Measurements from ENCODE around the gene NRROS.
A peak's percentile ranks its signal among the peaks of the same experiment; 100 is the strongest.

NRROS gene

DNA sequence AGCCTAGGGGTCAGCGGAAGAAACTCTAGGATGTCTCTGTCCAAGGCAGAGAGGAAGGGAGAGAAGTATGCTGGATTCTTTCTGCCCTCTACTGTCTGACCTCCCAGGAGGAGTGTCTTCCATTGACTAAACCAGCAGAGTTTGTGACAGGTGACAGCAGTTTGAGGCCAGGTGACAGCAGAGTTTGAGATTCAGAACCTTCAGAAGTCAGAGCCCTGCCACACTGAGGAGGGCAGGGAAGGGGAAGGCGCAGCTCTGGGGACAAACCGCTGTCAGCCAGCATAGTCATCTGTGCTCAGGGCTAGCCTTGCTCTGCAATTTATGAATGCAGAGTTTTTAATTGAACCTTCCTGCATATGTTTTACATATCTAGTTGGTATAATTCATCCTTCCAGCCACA is 12.3 kb downstream of the NRROS start:
- DNase-seq, result no peak

DNA sequence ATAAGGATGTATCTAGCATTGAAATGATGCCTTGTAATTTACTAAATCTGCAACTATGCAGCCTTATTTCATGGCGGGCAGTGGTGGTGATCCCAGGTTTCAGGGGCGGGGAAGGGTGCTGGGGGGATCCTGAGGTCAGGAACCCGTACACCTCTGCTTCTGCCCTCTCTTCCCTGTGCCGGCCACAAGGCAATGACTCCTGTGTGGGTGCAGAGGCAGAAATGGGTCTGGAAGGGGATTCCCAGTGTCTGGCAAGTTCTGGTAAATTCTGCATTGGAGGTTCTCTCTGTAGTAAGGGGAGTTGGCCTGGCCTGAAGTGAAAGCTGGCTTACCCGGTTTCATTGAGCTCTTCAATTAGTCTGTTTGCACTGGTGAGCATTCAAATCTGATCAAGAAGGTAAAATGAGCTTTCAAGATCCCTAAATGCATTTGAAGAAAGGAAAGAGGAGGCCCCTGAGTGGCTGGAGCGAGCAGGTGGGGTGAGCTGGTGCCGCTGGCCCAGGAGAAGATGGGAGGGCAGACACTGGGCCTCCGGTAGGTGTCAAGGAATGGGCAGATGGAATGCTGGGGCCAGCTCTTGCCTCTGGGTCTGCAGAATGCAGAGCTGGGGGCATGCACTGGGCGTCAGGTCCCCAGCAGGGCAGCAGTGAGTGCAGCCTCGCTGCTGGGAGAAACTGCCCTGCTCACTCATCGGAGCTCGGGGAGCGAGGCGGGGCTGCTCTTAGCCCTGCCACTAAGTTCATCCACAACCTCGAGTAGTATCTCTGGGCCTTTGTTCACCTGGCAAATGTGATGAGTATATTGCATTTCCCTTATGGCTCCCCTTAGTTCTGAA is 13.7 kb downstream of the NRROS start:
- no peak for DNase-seq

DNA sequence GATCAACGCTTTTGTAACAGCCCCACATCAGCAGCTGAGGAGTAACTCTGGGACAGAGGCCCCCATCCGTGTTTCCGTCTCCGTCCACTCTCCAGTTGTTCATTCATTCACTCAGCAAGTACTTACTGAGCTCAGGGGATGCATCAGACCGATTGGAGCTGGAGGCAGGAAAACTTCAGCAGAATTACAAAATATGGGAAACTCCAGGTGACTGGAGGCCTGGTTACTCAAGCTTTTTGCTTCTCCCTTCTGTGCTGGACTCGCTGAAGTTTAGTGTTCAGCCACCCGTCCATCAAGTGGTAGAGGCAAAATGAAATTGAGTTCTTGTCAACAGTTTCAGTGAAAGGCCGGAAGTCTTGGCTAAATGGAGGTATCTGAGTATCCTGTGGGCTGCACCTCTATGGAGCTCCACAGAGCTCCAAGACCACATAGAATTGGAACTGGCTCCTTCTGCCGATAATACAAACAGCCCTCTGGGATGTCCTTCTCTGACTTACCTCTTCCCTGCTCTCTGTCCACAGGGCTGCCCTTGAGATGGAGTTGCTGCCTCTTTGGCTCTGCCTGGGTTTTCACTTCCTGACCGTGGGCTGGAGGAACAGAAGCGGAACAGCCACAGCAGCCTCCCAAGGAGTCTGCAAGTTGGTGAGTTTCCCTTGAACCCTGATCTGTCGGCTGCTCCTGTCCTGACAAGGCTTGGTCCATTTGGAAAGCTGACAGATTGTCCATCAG is 14.7 kb downstream of the NRROS start:
- no peak for DNase-seq

DNA sequence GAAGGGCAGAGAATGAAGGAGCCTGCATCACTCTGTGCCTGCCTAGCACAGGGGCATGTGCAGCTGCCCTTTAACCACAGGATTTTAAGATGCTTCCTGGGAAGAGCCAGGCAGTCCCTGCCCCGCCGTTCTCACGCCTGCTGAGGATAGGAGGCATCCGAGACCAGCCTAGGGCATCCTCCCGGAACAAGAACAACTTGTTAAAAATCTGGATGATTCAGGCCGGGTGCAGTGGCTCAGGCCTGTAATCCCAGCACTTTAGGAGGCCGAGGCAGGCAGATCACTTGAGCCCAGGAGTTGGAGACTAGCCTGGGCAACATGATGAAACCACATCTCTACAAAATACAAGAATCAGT is 15.2 kb downstream of the NRROS start:
- DNase-seq, result no peak

DNA sequence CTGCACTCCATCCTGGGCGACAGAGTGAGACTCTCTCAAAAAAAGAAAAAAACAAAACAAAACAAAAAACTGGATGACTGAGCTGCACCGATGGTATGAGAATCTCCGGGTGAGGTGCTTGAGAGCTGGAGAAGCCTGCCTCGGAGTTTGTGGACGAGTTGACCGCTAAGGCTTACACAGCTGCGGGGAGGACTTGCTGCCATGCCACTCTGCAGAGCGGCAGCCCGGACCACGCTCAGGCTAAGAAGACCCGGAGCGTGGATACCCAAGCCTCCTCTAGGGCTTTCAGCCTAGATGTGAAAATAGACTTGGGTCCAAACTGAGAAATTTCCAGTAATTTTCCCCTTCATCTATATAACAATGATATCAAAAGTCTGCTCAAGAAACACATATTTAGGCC is 16.0 kb downstream of the NRROS start:
- no peak for DNase-seq

DNA sequence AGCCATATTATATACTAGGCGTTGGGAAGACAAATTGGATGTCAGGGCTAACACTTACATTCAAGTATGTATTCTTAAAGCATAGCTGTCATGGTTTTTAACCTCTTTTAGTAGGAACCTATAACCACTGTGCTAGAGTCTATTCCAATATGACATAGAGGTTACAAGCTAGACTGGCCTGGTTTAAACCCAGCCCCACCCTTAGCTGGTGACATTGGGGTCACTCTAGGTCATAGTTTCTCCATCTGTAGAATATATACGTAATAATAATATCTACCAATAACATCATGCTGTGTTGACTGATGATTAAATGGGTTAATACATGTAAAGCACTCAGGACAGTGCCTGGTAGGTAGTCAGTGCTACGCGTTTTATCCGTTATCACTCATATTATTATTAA is 16.7 kb downstream of the NRROS start:
- DNase-seq, result no peak

DNA sequence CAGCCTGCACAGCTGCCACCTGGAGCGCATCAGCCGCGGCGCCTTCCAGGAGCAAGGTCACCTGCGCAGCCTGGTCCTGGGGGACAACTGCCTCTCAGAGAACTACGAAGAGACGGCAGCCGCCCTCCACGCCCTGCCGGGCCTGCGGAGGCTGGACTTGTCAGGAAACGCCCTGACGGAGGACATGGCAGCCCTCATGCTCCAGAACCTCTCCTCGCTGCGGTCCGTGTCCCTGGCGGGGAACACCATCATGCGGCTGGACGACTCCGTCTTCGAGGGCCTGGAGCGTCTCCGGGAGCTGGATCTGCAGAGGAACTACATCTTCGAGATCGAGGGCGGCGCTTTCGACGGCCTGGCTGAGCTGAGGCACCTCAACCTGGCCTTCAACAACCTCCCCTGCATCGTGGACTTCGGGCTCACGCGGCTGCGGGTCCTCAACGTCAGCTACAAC is 20.4 kb downstream of the NRROS start:
- no peak for DNase-seq

DNA sequence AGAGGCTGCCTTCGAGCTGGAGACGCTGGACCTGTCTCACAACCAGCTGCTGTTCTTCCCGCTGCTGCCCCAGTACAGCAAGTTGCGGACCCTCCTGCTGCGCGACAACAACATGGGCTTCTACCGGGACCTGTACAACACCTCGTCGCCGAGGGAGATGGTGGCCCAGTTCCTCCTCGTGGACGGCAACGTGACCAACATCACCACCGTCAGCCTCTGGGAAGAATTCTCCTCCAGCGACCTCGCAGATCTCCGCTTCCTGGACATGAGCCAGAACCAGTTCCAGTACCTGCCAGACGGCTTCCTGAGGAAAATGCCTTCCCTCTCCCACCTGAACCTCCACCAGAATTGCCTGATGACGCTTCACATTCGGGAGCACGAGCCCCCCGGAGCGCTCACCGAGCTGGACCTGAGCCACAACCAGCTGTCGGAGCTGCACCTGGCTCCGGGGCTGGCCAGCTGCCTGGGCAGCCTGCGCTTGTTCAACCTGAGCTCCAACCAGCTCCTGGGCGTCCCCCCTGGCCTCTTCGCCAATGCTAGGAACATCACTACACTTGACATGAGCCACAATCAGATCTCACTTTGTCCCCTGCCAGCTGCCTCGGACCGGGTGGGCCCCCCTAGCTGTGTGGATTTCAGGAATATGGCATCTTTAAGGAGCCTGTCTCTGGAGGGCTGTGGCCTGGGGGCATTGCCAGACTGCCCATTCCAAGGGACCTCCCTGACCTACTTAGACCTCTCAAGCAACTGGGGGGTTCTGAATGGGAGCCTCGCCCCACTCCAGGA is 21.1 kb downstream of the NRROS start:
- no peak for DNase-seq

DNA sequence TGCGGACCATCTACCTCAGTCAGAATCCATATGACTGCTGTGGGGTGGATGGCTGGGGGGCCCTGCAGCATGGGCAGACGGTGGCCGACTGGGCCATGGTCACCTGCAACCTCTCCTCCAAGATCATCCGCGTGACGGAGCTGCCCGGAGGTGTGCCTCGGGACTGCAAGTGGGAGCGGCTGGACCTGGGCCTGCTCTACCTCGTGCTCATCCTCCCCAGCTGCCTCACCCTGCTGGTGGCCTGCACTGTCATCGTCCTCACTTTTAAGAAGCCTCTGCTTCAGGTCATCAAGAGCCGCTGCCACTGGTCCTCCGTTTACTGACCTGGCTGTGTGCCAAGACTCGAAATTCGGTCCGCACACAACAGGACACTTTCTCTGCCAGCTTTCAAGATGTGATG is 21.9 kb downstream of the NRROS start:
- DNase-seq, result no peak

DNA sequence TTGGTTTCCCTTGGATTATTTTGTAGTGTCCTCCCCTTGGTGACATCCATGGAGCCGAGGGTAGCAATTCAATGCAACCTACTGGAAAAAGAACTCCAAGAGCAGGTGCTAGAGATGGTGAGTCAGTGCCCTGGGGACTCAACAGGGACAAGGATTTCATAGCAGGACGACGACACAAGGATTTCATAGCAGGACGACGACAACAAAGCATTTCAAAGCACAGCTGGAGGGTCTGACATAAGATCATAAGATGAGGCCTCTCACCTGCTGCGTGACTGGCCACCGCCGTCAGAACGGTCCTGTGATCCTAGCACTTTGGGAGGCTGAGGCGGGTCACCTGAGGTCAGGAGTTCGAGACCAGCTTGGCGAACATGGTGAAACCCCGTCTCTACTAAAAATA is 22.5 kb downstream of the NRROS start:
- no peak for DNase-seq

DNA sequence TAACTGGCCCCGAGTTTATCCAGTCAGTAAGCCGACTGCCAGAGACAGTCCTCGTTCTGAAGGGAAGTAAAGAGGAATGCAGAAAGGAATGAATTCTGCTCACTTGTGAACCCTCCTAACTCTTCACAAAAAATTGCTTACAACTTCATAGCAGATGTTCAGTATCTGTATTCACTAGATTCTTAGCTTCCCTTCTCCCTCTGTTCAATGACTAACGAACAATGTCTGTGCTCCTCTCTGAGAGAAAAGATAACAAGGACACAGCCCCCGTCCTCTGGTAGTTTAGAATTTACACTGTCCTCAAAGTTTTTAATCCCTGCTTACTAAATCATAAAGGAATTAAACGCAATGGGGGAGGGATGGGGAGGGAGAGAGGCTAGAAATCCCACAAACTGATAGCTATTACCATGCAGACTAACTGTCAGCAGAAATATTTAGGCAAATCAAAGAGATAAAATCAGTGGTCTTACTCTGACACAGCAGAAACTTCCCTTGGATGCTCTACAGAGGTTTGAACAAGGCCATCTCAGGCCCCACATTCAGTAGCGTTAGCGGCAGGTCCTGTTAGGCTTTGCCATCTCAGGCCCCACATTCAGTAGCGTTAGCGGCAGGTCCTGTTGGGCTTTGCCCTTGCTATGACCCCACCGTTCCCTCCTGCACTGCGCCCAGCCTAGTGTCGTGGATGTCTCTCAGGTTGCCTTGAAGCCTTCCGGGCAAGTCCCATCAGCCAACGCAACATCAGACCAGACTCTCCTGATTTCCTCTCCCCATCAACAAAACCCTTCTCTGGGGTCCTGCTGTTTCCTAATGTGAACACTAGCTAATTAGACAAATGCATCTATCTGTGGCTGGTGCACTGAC is 23.4 kb downstream of the NRROS start:
- DNase-seq, result no peak

DNA sequence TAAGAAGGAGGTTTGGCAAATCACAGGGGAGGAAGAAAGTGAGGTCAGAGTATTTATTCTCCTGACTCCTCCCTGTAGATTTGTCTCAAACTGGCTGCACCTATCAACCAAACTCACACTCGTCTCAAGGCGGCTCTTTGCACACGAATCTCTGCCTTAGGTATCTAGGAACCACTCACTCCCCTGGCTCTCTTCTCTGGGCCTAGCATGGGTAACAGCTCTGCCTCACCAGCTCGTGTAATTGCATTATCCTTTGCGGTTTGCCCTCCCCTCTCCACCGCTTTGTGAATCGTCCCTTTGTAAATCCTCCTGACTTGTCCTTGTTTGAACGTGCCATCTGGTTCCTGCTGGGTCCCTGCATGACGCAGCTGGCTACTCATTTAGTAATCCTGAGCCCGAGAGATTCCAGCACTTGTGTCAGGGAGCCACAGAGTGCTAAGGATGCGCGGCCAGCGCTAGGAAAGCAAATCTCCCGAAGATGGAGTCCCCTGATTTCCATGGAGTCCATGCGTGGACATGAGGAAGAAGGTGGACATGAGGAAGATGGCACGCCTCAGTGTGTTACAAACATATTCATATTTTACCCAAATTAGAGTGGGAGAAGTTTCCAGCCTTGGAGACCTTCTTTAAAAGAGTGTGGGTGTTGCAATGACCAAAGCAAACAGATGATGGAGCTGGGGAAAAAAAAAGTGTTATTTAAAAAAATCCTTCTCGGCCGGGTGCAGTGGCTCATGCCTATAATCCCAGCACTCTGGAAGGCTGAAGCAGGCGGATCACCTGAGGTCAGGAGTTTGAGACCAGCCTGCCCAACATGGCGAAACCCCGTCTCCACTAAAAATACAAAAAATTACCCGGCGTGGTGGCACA is 26.7 kb downstream of the NRROS start:
- no peak for DNase-seq

DNA sequence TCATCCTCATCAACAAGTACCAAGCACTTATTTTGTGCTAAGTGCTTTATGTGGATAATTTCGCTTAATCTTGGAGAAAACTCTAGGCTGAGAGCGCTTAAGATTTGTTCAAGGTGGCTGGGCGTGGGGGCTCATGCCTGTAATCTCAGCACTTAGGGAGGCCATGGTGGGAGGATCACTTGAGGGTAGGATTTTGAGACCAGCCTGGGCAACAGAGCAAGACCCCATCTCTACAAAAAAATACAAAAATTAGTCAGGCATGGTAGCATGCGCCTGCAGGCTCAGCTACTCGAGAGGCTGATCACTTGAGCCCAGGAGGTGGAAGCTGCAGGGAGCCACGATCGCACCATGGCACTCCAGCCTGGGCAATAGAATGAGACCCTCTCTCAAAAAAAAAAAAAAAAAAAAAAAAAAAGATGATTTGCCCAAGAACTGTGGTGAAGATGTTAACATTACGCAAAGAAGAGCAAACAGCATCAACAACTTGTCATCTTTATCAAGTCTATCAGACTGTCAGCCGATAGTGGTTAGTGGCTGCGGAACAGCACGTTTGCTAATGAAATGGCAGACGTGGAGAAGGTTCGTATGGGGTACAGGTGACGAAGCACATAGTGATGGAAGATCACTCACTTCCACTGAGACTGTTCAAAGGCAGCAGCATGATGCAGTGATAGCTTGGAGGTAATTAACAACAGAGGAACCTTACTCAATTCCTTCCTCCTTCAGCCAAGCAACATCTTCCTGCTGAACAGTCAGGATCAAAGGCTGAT is 27.7 kb downstream of the NRROS start:
- no peak for DNase-seq

DNA sequence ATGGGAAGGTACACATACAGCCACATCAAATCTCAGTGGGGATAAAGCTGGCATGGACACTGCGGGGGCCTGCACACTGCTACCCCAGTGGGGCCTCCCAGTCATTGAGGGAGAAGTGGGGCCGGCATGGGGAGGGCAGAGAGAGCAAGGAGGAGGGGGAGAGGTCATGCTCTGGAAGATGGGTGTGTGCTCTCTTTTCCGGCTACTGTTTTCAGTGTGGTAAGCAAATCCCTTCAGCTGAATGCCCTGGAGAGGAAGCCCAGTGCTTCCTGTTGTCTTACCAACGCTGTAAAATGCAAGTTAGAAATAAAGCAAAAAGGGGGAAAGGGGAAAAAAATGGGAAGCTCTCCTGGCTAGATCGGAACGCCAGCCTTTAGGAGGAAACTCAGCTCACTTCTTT is 30.8 kb downstream of the NRROS start:
- no peak for DNase-seq

DNA sequence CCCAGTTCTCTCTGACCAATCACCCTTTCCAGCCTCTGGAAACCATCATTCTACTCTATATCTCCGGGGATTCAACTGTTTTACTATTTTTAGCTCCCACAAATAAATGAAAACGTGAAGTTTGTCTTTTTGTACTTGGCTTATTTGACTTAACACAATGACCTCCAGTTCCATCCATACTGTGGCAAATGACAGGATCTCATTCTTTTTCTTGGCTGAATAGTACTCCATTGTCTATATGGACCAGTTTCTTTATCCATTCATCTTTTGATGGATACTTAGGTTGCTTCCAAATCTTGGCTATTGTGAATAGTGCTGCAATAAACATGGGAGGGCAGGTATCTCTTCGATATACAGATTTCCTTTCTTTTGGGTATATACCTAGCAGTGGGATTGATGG is 34.1 kb downstream of the NRROS start:
- DNase-seq, result no peak

DNA sequence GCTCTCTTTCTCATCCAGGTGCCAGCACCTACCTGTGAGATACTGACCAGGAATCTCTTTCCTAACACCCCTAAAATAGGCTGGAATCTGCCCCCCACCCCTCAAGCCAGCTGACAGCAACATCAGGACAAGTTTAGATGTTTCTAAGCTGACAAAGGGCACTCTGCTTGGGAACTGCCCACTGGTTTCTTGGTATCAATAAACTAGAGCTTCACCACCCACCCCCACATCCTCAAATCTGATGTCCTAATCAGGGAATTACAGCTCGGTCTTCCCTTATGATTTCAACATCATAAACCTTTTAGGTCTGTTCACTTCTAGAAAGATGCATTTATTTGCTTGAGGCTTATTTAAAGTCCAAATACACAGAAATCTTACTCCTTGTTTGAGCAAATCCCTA is 37.9 kb downstream of the NRROS start:
- no peak for DNase-seq

DNA sequence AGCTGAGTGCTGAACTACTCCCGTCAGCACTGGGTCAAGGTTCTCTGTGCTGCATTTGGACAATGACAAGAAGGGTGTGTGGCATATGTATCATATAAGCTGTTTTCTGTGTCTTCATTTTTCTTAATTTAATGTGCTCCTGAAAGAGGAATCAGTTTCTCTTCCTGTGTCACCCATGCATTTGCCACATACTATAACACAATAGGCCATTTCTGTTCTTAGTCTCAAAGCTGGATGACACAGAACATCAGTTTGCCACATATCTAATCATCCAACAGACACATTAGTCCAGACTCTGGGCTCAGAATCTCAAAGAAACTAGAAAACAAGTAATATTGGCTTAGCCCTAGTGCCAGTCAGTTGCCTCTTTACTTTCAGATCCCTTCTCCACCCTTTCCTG is 38.4 kb downstream of the NRROS start:
- DNase-seq, result no peak

DNA sequence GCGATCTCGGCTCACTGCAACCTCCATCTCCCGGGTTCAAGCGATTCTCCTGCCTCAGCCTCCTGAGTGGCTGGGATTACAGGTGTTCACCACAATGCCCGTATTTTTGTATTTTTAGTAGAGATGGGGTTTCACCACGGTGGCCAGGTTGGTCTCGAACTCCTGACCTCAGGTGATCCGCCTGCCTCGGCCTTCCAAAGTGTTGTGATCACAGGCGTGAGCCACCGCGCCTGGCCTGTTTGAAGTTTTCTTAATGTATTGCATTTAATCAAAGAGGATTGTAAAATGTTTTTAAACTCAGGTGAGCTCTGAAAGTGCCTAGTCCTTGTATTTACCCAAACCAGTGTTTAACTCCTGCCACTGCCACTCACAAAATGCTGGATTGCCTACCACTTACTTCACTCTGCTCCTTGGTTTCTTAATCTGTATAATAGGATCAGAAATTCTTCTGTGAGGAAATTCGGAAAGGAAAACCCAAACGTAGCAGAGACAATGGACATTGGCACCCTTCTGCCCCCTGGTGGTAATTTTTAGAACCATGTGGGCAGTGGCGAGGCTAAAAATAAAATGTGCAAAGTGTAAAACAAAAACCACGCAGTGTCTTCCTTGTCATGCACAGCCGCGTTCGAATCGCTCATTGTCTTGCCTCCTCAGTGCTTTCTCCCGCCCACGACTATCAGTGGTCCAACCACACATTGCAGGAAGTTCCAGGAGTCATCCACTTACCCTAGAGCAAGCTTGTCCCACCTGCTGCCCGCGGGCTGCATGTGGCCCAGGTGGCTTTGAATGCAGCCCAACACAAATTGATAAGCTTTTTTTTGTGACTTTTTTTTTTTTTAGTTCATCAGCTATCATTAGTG is 45.3 kb downstream of the NRROS start:
- DNase-seq, result peak; percentile 71 to 79

DNA sequence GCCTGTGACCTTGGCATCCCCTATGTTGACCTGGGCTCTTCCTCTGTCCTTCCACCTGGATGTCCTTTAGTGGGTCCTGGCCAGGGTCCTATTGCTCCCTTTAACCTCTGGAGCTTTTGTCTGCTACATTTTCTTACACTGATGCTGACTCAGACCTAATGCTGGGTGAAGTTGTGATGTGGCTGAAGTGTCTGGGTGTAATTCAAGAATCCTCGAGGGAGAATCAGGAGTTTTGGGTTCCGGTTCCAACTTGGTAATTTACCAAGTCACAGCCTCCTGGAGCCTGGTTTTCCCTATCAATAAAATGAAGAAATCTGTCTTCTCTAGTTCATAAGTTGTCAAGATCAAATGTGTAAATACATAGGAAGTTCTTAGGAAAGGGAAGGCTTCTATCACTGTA is 46.9 kb downstream of the NRROS start:
- no peak for DNase-seq

DNA sequence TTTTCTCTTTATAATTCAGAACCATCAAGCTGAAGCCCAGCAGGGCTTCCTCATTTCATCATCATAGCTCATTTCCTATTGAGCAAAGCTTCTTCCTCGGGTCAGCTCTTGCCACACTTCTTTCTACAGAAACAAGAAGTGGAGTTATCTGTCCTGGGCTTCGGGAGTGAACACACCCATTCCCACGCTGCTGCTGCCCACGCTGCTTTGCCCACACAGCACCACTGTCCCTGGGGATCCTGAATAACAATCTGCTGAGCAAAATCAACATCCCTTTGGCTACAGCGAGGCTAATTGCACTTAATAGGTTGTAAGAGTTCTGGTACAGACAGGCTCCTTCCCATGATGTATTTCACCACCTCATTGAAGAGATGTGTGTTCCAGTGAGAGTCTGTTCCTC is 48.9 kb downstream of the NRROS start:
- DNase-seq, result peak; percentile 23 to 64

Data from CD4-positive, alpha-beta T cell treated with Interleukin-4 for 1 hour (primary cell).